Memory B cell (primary cell): Measurements from ENCODE around the gene EDEM1.
"Not testable (repeated sequence)": the region's sequence is repeated elsewhere in the genome, so short reads cannot be mapped to it uniquely, and the experiment has no call there.

Experiments used
- ATAC-seq: fragments of 150-1000 bp; cut with Tn5 transposase; 2 replicates; pipeline ENCODE4 v1.10.0; 2021; ENCODE audit warnings: low read depth, mild to moderate bottlenecking, moderate library complexity
- DNase-seq, 2 donors: peaks; one replicate each; pipeline ENCODE4 v3.0.0; 2022; ENCODE audit warnings: low spot score in 2 of 2
- H3K27ac Mint-ChIP-seq: one replicate; pipeline ENCODE4 v1.8.0; 2022; ENCODE audit warnings: mild to moderate bottlenecking, moderate library complexity, mixed read lengths
- H3K27me3 Mint-ChIP-seq: one replicate; pipeline ENCODE4 v1.8.0; 2022; ENCODE audit warnings: mixed read lengths
- H3K36me3 Mint-ChIP-seq: one replicate; pipeline ENCODE4 v1.8.0; 2022; ENCODE audit warnings: mild to moderate bottlenecking, mixed read lengths
- H3K4me1 Mint-ChIP-seq: one replicate; pipeline ENCODE4 v1.8.0; 2022; ENCODE audit warnings: mixed read lengths
- H3K4me3 Mint-ChIP-seq: one replicate; pipeline ENCODE4 v1.8.0; 2022; ENCODE audit warnings: mild to moderate bottlenecking, moderate library complexity, mixed read lengths
- H3K9me3 Mint-ChIP-seq: one replicate; pipeline ENCODE4 v1.8.0; 2022; ENCODE audit warnings: mixed read lengths

The EDEM1 gene

DNA sequence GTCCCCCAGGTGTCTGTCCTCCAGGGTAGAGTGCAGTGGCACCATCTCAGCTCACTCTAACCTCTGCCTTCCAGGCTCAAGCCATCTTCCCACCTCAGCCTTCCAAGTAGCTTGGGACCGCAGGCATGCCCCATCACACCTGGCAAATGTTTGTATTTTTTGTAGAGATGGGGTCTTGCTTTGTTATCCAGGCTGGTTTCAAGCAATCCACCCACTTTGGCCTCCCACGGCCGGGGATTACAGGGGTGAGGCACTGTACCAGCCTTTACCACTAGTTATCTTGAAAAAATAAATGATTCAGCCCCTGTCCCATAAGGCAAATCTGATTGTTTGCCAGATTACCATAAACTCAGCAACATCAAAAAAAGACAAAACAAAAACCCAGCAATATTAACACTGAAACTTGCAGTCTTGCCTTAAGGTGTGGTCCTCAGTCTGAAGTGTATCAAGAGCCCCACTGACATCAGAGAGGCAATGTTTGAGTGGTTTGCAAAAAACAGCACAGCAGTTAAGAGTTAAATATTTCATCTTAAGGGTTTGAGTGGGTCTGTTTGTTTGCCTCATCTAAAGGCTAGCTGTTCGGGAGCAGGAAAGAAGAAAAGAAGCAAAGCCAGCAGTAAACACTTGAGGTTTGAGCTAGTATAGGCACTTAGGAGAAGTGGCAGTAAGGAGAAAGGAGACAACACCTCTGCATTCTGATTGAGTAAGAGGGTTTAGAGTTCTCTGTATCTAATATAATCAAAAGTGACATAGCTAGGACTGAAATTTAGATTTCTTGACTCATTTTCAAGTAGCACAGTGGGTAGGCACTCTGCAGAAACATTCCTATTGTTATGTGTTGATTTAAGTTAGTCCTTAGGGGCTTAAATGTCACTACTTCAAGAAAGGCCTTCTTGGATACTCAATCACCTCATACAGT is 26.3 kb upstream of the EDEM1 start:
- no peak for ATAC-seq
- H3K36me3 Mint-ChIP-seq, result peaks cover 5% of the 10 kb centered on the region
- H3K27me3 Mint-ChIP-seq, result no peaks in the 10 kb centered on the region
- H3K9me3 Mint-ChIP-seq, result no peaks in the 10 kb centered on the region
- peaks cover 41% of the 10 kb centered on the region for H3K4me1 Mint-ChIP-seq
- no peak overlapping the region for H3K4me3 Mint-ChIP-seq
- DNase-seq, result no peak
- H3K27ac Mint-ChIP-seq, result peak overlapping the region; percentile 3

DNA sequence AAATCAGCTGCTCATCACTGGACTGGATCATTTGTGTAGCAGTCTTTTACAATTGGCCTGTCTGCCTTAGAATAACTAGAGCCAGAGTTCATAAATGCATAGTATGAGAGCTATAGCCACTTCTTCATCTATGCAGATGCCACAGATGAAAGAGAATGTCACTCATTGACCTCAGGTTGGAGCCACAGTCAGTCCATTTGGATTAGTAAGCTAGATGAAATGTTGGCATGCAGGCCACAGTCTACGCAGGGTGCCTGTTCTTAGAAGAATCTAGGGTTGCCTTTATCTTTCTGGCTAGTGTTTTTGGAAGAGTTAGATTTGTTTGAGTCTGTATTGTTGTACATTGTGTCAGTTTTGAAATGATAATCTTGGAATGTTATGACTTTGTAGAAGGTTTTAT is 25.4 kb upstream of the EDEM1 start:
- H3K4me3 Mint-ChIP-seq, result no peak overlapping the region
- peaks cover 45% of the 10 kb centered on the region for H3K4me1 Mint-ChIP-seq
- peaks cover 4% of the 10 kb centered on the region for H3K36me3 Mint-ChIP-seq
- peak overlapping the region; percentile 35 for H3K27ac Mint-ChIP-seq
- H3K9me3 Mint-ChIP-seq, result no peaks in the 10 kb centered on the region
- DNase-seq (no peak), ATAC-seq (no peak)
- no peaks in the 10 kb centered on the region for H3K27me3 Mint-ChIP-seq

DNA sequence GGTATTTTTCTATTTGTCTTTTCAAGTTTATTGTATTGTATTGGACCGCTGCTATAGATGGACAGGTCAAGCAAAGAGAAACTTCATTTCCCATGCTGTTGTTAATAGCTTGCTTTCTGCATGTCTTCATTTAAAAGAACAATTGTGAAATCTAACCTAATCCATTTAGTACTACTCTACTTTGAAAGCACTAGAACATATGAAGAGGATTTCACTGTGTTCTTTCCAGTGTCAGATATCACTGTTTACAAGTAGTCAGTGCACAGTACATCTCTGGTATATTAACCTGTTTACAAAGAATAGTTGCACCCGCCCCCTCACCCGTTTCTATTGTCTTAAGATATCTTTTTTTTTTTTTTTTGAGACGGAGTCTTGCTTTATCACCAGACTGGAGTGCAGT is 21.8 kb upstream of the EDEM1 start:
- peak overlapping the region; percentile 58 for H3K27ac Mint-ChIP-seq
- H3K4me1 Mint-ChIP-seq, result peaks cover 45% of the 10 kb centered on the region
- H3K4me3 Mint-ChIP-seq, result no peak overlapping the region
- H3K36me3 Mint-ChIP-seq, result peaks cover 1% of the 10 kb centered on the region
- no peaks in the 10 kb centered on the region for H3K9me3 Mint-ChIP-seq
- no peak for DNase-seq
- no peak for ATAC-seq
- no peaks in the 10 kb centered on the region for H3K27me3 Mint-ChIP-seq

DNA sequence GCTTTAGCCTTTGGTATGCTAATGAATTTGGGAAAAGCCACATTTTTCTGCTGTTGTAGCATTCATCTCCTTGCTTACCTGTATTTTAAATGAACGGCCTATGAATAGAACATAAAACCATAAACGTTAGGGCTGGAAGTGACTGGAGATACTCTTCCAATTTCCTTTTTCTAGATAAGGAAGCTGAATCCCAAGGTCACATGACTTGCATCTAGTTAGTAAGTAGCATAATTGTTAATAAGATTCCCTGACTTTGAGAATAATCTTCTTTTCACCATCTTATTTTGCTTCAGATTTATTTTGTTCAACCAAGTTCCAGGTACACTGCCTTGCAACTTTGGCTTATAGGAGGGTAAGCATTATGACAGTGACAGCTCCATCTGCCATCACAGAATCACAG is 20.7 kb upstream of the EDEM1 start:
- ATAC-seq (no peak), DNase-seq (no peak)
- Mint-ChIP-seq H3K36me3 (peaks cover 1% of the 10 kb centered on the region), H3K4me1 (peaks cover 35% of the 10 kb centered on the region), H3K27ac (peak overlapping the region; percentile 4), H3K9me3 (no peaks in the 10 kb centered on the region), H3K4me3 (no peak overlapping the region), H3K27me3 (no peaks in the 10 kb centered on the region)

DNA sequence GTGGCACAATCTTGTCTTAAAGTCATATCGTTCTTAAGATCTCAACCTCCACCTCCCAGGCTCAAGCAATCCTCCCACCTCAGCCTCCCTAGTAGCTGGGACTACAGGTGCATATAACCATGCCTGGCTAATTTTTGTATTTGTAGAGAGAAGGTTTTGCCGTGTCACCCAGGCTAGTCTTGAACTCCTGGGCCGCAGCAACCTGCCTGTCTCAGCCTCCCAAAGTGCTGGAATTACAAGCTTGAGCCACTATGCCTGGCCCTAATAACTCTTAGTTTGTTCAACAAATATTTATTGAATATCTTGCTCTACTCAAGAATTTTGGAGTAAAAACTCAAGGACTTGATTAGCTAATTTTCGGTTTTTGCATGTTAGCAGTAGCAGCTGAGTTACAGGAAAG is 19.4 kb upstream of the EDEM1 start:
- ATAC-seq, result no peak
- Mint-ChIP-seq H3K4me1 (peaks cover 29% of the 10 kb centered on the region), H3K4me3 (no peak overlapping the region), H3K9me3 (no peaks in the 10 kb centered on the region), H3K36me3 (peaks cover 6% of the 10 kb centered on the region), H3K27me3 (no peaks in the 10 kb centered on the region), H3K27ac (no peak overlapping the region)
- no peak for DNase-seq

DNA sequence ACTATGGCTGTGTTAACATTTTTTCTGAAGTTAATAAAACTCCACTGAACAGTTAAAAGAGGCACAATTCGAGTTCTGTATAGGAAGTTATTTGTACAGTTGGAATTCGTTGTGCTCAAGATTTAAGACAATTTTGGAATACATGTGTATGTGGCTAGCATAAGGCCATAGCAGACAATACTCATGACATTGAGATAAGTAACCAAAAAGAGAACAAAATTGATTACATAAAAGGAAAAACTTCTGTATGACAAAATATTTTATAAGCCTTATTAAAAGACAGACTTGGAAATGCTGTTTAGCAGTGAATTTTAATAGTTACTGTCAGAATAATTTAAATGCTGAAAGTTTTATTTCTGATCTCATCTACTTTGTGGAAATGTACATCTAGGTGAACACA is 17.7 kb upstream of the EDEM1 start:
- Mint-ChIP-seq H3K9me3 (no peaks in the 10 kb centered on the region), H3K4me3 (no peak overlapping the region), H3K36me3 (peaks cover 9% of the 10 kb centered on the region), H3K27ac (peak overlapping the region; percentile 82), H3K27me3 (no peaks in the 10 kb centered on the region), H3K4me1 (peaks cover 21% of the 10 kb centered on the region)
- DNase-seq (no peak), ATAC-seq (no peak)

DNA sequence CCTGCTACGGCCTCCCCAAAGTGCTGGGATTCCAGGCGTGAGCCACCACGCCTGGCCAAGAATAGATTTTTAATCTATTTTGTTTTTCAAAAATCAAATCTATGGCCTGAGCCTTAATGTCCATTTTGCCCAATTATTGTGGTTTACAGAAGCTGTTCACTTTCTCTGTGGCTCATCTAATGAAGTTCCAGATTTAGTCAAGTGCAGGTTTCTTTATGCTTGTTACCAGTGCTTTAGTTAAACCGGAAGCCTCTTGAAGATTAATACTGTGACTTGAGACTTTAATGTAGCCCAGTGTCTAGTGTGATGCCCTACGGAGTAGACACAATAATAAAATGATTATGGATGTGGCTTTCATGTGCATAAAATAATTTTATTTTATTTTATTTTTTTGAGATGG is 16.5 kb upstream of the EDEM1 start:
- no peaks in the 10 kb centered on the region for H3K27me3 Mint-ChIP-seq
- peak overlapping the region; percentile 35 for H3K27ac Mint-ChIP-seq
- DNase-seq (no peak), ATAC-seq (no peak)
- no peak overlapping the region for H3K4me3 Mint-ChIP-seq
- H3K36me3 Mint-ChIP-seq, result peaks cover 14% of the 10 kb centered on the region
- no peaks in the 10 kb centered on the region for H3K9me3 Mint-ChIP-seq
- H3K4me1 Mint-ChIP-seq, result peaks cover 18% of the 10 kb centered on the region

DNA sequence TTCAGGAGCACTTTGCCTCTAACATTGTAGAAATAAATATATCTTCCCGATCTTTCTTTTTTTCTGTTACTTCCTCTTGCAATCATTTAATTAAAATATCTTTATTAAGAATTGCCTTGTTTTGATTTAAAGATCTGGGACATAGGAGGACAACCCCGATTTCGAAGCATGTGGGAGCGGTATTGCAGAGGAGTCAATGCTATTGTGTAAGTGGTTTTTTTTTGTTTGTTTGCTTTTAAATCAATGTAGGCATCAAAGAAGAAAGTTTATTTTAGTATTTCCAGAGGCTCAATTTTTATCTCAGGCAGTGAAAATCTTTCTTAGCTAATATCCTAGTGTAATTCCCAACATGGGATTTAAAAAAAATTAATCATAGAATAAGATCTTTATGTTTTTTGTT is 15.5 kb upstream of the EDEM1 start:
- no peaks in the 10 kb centered on the region for H3K9me3 Mint-ChIP-seq
- H3K36me3 Mint-ChIP-seq, result peaks cover 13% of the 10 kb centered on the region
- H3K27me3 Mint-ChIP-seq, result no peaks in the 10 kb centered on the region
- no peak overlapping the region for H3K27ac Mint-ChIP-seq
- peaks cover 12% of the 10 kb centered on the region for H3K4me1 Mint-ChIP-seq
- DNase-seq (no peak), ATAC-seq (no peak)
- no peak overlapping the region for H3K4me3 Mint-ChIP-seq

DNA sequence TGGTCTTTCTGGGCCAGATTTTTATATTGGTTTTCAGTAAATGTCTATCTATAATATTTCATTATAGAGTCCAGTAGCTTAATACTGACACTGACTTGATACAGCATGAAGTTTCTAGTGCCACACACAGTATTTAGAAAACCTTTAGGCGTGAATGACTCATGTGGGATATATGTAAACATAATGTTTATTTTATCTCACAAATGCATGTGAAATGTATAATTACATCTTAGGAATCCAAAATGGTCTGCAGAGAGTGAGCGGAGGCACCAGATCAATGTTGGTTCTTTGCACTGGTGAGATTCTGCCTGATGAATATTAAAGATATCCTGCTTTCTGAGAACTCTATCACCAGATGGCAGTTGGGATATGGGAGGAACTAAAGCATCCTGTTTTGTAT is 8.5 kb upstream of the EDEM1 start:
- DNase-seq, ATAC-seq, H3K27me3 Mint-ChIP-seq, H3K4me3 Mint-ChIP-seq, H3K9me3 Mint-ChIP-seq: not testable (repeated sequence)
- Mint-ChIP-seq H3K4me1 (peaks cover 34% of the 10 kb centered on the region), H3K27ac (peak overlapping the region; percentile 71), H3K36me3 (peaks cover 23% of the 10 kb centered on the region)

DNA sequence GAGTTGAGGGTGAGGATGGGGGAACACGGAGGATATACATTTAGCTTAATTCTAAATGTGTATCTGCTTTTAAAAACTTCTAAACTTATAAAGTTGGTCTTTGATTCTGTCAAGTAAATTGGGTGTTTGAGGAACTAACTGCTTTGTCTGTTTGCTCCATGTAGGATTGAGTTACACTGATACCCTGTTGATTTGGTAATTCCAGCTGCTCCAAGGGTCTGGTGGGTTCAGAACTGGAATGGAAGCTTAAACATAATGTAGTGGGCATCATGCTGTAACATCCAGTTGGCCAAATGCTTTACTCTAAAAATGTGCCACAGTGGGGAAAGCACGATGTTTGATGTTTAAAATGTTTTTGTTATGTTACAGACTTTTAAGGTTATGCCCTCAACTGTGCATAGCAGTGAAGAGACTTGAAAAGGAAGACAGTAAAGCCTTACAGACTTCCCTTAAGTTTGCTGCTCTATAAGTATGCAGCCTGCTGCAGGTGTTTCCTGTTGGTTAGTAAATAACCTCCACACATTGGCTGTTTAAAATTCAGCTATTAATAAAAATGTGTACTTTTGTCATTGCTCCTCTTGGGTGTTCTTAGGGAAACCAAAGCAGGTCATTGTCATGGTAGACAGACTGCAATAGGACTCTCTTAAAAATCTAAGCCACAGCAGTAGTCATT is 5.9 kb upstream of the EDEM1 start:
- peak overlapping the region; percentile 94 for H3K27ac Mint-ChIP-seq
- DNase-seq (peak in 1 of 2 donors; percentile 40), ATAC-seq (peak; percentile 93)
- H3K36me3 Mint-ChIP-seq, result peaks cover 15% of the 10 kb centered on the region
- H3K27me3 Mint-ChIP-seq, result no peaks in the 10 kb centered on the region
- peaks cover 4% of the 10 kb centered on the region for H3K9me3 Mint-ChIP-seq
- peaks cover 46% of the 10 kb centered on the region for H3K4me1 Mint-ChIP-seq
- H3K4me3 Mint-ChIP-seq, result peak overlapping the region; percentile 75

DNA sequence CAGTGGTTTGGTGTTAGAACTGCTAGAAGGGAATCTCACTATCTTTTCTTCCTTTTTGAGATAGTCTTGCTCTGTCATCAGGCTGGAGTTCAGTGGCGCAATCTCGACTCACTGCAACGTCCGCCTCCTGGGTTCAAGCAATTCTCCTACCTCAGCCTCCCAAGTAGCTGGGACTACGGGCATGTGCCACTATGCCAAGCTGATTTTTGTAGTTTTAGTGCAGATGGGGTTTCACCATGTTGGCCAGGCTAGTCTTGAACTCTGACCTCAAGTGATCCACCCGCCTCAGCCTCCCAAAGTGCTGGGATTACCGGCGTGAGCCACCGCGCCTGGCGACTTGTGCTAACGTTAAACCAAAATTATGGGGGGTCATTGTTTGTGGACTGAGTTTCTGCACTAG is 3.8 kb upstream of the EDEM1 start:
- Mint-ChIP-seq H3K27ac (peak overlapping the region; percentile 94), H3K4me1 (peaks cover 36% of the 10 kb centered on the region)
- ATAC-seq, H3K4me3 Mint-ChIP-seq, H3K9me3 Mint-ChIP-seq, H3K36me3 Mint-ChIP-seq, H3K27me3 Mint-ChIP-seq, DNase-seq: not testable (repeated sequence)

DNA sequence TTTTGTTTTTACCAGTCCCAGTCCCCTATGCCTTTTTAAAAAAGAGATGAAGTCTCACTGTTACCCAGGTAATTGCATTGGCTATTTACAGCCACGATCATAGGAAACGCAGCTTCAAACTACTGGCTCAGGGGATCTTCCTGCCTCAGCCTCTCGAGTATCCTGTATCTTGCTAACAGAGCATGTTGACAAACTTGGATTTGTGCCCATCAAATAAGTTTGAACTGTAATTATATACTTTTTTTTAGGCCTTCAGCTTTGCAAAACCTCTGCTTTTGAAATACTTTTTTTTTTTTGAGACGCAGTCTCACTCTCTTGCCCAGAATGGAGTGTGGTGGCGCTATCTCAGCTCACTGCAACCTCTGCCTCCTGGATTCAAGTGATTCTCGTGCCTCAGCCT is 3.0 kb upstream of the EDEM1 start:
- H3K36me3 Mint-ChIP-seq, result peaks cover 6% of the 10 kb centered on the region

DNA sequence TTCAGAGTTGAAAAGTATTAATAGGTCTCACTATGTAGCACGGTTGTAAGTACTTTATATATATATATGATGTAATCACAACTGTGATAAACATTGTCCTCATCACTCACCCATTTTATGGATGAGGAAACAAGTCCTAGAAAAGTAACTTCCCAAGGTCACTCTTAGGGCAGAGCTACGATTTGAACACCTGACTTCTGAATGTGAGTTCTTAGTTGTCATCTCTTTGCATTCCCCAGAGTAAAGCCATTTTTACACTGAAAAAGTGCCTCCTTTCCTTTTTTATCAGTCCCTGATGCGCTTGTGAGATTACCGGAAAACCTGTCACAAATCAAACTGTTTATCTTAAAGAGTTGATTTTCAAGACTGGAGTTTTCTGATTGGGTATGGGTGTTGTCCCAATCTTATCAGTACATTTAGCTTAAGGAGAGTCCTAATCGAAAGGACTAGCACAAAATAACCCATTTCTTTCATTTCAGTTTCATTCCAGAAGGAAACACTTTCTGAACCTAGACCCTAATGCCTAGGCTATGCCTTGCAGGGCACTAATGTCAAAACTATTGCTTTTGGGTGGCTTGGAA is 2.3 kb upstream of the EDEM1 start:
- H3K4me3 Mint-ChIP-seq, result no peak overlapping the region
- ATAC-seq, result no peak
- no peaks in the 10 kb centered on the region for H3K27me3 Mint-ChIP-seq
- H3K9me3 Mint-ChIP-seq, result no peaks in the 10 kb centered on the region
- DNase-seq, result no peak
- H3K27ac Mint-ChIP-seq, result no peak overlapping the region
- peaks cover 8% of the 10 kb centered on the region for H3K36me3 Mint-ChIP-seq
- peaks cover 30% of the 10 kb centered on the region for H3K4me1 Mint-ChIP-seq

More for the DNA sequence above, 3.0 kb upstream of the EDEM1 start:
- Mint-ChIP-seq H3K9me3 (no peaks in the 10 kb centered on the region), H3K4me1 (peaks cover 30% of the 10 kb centered on the region), H3K27me3 (no peaks in the 10 kb centered on the region), H3K4me3 (no peak overlapping the region), H3K27ac (no peak overlapping the region)
- no peak for DNase-seq
- no peak for ATAC-seq

DNA sequence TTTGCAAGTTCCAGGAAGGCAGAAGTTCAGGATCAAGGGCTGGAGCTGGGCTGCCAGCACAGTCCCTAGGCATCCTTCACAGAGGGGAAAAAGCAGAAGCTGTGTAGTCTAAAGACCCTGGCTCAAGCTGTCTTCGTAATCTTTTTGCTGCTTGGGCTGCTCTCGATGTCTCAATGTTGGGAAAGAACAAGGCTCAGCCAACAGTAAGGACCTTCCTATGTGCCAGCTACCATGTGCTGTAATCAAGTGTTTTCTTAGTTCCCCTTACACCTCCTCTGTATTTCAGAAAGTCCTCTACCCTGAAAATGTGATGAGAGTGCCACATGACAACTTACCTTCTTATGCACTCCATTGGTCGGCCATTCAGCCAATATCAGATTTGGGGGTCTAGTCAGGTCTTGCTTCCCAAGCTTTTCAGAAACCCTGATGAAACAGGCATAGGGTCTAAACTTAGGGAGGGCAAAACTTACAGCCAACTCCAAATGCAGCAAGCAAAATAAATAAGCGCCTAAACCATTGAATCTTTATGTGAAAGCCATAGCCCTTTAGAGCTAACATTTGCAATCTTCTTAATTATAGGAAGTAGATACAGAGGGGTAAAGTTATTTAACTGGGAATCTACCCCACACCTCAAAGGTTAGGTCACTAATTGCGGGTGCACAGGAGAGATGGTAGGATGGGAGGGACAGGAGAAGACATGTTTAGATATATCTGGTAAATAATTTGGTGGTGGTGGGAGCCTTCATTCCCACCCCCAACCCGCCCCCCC is 1.2 kb upstream of the EDEM1 start:
- peaks cover 30% of the 10 kb centered on the region for H3K4me1 Mint-ChIP-seq
- H3K9me3 Mint-ChIP-seq, result no peaks in the 10 kb centered on the region
- H3K27me3 Mint-ChIP-seq, result no peaks in the 10 kb centered on the region
- DNase-seq, result no peak
- no peak for ATAC-seq
- H3K4me3 Mint-ChIP-seq, result peak overlapping the region; percentile 94
- peaks cover 11% of the 10 kb centered on the region for H3K36me3 Mint-ChIP-seq
- peak overlapping the region; percentile 99 for H3K27ac Mint-ChIP-seq
